Keratinocyte (primary cell): Measurements from ENCODE around the gene LSM12. TPM values are rescaled to one million over a fixed set of nuclear protein-coding genes. Genes with fewer than 3 reads are reported as not detected.
A peak's percentile ranks its signal among the peaks of the same experiment; 100 is the strongest.

Source experiments
- DNase-seq: peaks from one replicate; pipeline ENCODE4 v3.0.0-alpha.2; 2011; ENCODE audit warnings: low read depth, missing footprints, low spot score
- FAIRE-seq: peaks from 2 replicates; lab custom pipeline; 2011; peaks lifted over from hg19 to GRCh38; lab: Jason Lieb, UNC
- H2AFZ ChIP-seq: 2 replicates; pipeline ENCODE4 v1.6.0; 2012; ENCODE audit warnings: low read length, control low read depth, inconsistent platforms; ENCODE audit not compliant: control insufficient read depth
- H3K27ac ChIP-seq: 2 replicates; pipeline ENCODE4 v1.5.1; 2011; ENCODE audit warnings: low read length; ENCODE audit not compliant: control insufficient read depth, insufficient read depth
- H3K27me3 ChIP-seq: 3 replicates; pipeline ENCODE4 v1.6.0; 2011; ENCODE audit warnings: low read length; ENCODE audit not compliant: control insufficient read depth, insufficient read depth; ENCODE audit errors: extremely low read depth
- H3K36me3 ChIP-seq, 2 experiments: 2 replicates in 1 of 2; 3 replicates in 1 of 2; pipeline ENCODE4 v1.5.1; 2011; ENCODE audit warnings: low read length in 2 of 2, mild to moderate bottlenecking in 1 of 2; ENCODE audit not compliant: control insufficient read depth in 2 of 2, insufficient read depth in 2 of 2; ENCODE audit errors: extremely low read depth in 1 of 2
- H3K4me1 ChIP-seq: 3 replicates; pipeline ENCODE4 v1.5.1; 2011; ENCODE audit warnings: low read length; ENCODE audit not compliant: control insufficient read depth, insufficient read depth; ENCODE audit errors: extremely low read depth
- H3K4me2 ChIP-seq: 3 replicates; pipeline ENCODE4 v1.6.0; 2011; ENCODE audit warnings: low read depth, low read length; ENCODE audit not compliant: control insufficient read depth, insufficient read depth; ENCODE audit errors: extremely low read depth
- H3K4me3 ChIP-seq, 3 experiments: fragments of 200-600 bp in 1 of 3; sonication (generic) in 1 of 3; 2 replicates in 2 of 3; 3 replicates in 1 of 3; pipeline ENCODE4 v1.5.1; 2011 to 2016; ENCODE audit warnings: low read length in 3 of 3, mild to moderate bottlenecking in 3 of 3, control low read depth in 2 of 3, inconsistent platforms in 1 of 3, low read depth in 1 of 3, mixed read lengths in 1 of 3, mixed run types in 1 of 3, moderate library complexity in 1 of 3; ENCODE audit not compliant: control insufficient read depth in 2 of 3, insufficient read depth in 2 of 3; ENCODE audit errors: extremely low read depth in 1 of 3
- H3K79me2 ChIP-seq: 2 replicates; pipeline ENCODE4 v1.6.0; 2012; ENCODE audit warnings: low read length; ENCODE audit not compliant: control insufficient read depth, insufficient read depth
- H3K9ac ChIP-seq: 3 replicates; pipeline ENCODE4 v1.6.0; 2011; ENCODE audit warnings: low read length; ENCODE audit not compliant: control insufficient read depth, insufficient read depth; ENCODE audit errors: extremely low read depth
- H3K9me1 ChIP-seq: 3 replicates; pipeline ENCODE4 v1.6.0; 2011; ENCODE audit warnings: low read length; ENCODE audit not compliant: control insufficient read depth, insufficient read depth; ENCODE audit errors: extremely low read depth
- H3K9me3 ChIP-seq: 2 replicates; pipeline ENCODE4 v1.5.1; 2012; ENCODE audit warnings: low read depth, low read length; ENCODE audit not compliant: control insufficient read depth
- H4K20me1 ChIP-seq: 3 replicates; pipeline ENCODE4 v1.6.0; 2011; ENCODE audit warnings: low read length; ENCODE audit not compliant: control insufficient read depth, insufficient read depth; ENCODE audit errors: extremely low read depth
- CTCF ChIP-seq, 3 experiments: IDR thresholded peaks in 1 of 3; conservative IDR thresholded peaks in 1 of 3; optimal IDR thresholded peaks in 1 of 3; 2 replicates in 2 of 3; 3 replicates in 1 of 3; pipeline versions ENCODE3 to v1.5.1; 2011; ENCODE audit warnings: low read length in 3 of 3, mild to moderate bottlenecking in 3 of 3, moderate library complexity in 2 of 3, control low read depth in 1 of 3, inconsistent platforms in 1 of 3; ENCODE audit not compliant: insufficient read depth in 2 of 3; ENCODE audit errors: extremely low read depth in 1 of 3
- EZH2 ChIP-seq: IDR thresholded peaks from one replicate; pipeline ENCODE4 v1.6.1; 2012; ENCODE audit warnings: inconsistent platforms, mild to moderate bottlenecking, low read length, moderate library complexity
- dilution Hi-C: fragments of 300-500 bp; cut with MboI; formaldehyde crosslinking; loops from one replicate; pipeline ENCODE4 v1.7.0; 2020; ENCODE audit warnings: low sequenced_read_pairs; ENCODE audit not compliant: extremely low pct_ligation_motif_present
- polyA minus RNA-seq, 3 experiments: library from RNA; depleted of rRNA, polyadenylated mRNA; stranded (reverse); fragments of >200 nt; gene quantifications; 1 replicate in 1 of 3; 2 replicates in 1 of 3; 3 replicates in 1 of 3; pipeline ENCODE4 v1.2.3, GENCODE V29; 2011
- polyA plus RNA-seq, 5 experiments: library from polyadenylated mRNA; depleted of rRNA in 3 of 5; stranded (reverse) in 3 of 5; stranded (forward) in 1 of 5; unstranded in 1 of 5; fragments of >200 nt; gene quantifications; 1 replicate in 1 of 5; 2 replicates in 3 of 5; 3 replicates in 1 of 5; pipeline versions ENCODE4 v1.2.1 to v1.2.3, GENCODE V29; 2011 to 2012; ENCODE audit warnings: missing spikeins in 2 of 5, low read depth in 1 of 5, low replicate concordance in 1 of 5

Gene LSM12
- polyA plus RNA-seq (40.1 to 74.3 TPM (median 49.5 TPM) in 3 replicates), polyA minus RNA-seq (38.0 to 89.3 TPM (median 75.4 TPM) in 3 replicates)
- polyA plus RNA-seq (2011; ENCODE audit: low read depth) = 32.5 TPM
- 44.1 and 59.8 TPM in 2 replicates for polyA plus RNA-seq (2011; cell fraction: cytosol; rRNA removed)
- polyA plus RNA-seq (2011; cell fraction: nucleus; rRNA removed) = 23.5 and 23.8 TPM in 2 replicates
- 38.9 and 48.8 TPM in 2 replicates for polyA plus RNA-seq (2012; ENCODE audit: low replicate concordance)
- 68.3 TPM for polyA minus RNA-seq (2011; cell fraction: cytosol; rRNA and poly(A)+ RNA removed)
- polyA minus RNA-seq (2011; cell fraction: nucleus; rRNA and poly(A)+ RNA removed) = 11.5 and 17.5 TPM in 2 replicates

DNA sequence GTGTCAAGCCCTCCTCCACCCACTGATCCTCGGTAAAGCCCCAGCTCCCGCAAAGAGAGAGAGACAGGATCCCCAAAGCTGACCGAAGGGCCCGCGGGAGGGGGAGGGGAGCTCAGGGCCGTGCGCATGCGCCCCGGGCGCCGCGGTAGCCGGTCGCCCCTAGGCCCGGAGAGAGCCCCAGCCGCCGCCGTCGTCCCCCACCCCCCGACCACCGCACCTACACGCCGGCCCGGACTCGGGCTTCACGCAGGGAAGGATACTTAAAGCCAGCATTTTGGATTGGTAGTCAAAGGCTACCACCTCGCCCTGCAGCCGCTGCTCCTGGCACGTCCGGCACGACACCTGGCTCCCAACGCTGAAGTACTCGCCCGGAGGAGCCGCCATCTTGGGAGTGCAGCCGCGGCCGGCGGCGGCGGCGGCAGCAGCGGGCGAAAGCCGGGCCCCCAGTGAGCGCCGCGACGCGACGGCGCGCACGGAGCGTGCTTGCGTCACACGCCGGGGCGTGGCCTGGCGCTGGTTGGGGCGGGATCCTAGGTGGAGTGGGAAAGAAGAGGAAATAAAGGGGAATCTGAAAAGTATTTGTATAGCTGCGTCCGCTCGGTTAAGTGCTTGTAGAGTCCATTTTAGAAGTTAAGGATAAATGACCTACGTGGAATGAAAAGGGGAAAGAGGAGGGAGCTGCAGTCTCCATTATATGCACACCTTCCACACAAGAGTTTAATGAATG lies at the start of gene LSM12:
Gene LSM12, minus strand, starts transcription at position 468 of the 727 bp plus-strand sequence. Its CDS starts 84 bp downstream, at position 384.
- no peak for TF ChIP-seq CTCF (optimal IDR thresholded peaks at IDR 0.05 in 1 of 3, IDR thresholded peaks at IDR 0.05 in 1 of 3, conservative IDR thresholded peaks at IDR 0.05 in 1 of 3; ENCODE audit: extremely low read depth in 1 of 3, insufficient read depth in 2 of 3, low read length in 3 of 3)
- no peak for TF ChIP-seq EZH2
- peak within 1 kb of the TSS; percentile 93 to 98 (median 98) for H3K4me3 ChIP-seq
- H3K9me3 ChIP-seq = no peaks in the 10 kb centered on the region
- peak within 1 kb of the TSS; percentile 90 for H2AFZ ChIP-seq
- H3K4me1 ChIP-seq = peaks cover 13% of the 10 kb centered on the region
- no peaks in the 10 kb centered on the region for H3K9me1 ChIP-seq
- no peaks in the 10 kb centered on the region for H4K20me1 ChIP-seq
- peak within 1 kb of the TSS; percentile 91 for H3K4me2 ChIP-seq
- peak within 1 kb of the TSS; percentile 92 for H3K9ac ChIP-seq
- H3K79me2 ChIP-seq = peaks cover 48% of the 10 kb centered on the region
- no peaks in the 10 kb centered on the region for H3K27me3 ChIP-seq
- DNase-seq = peak; percentile 48
- FAIRE-seq = no peak
- dilution Hi-C loops = no loop called here
- peak within 1 kb of the TSS; percentile 90 for H3K27ac ChIP-seq
- H3K36me3 ChIP-seq = peaks cover 3 to 14% of the 10 kb centered on the region in 2 experiments

GRCh38 chr17:44115585-44116415 lies 49.3 kb upstream of the LSM12 start:
- H3K4me2 ChIP-seq = no peak overlapping the region
- H3K4me1 ChIP-seq = peaks cover 8% of the 10 kb centered on the region
- no peaks in the 10 kb centered on the region for H3K9me3 ChIP-seq
- H3K9me1 ChIP-seq = no peaks in the 10 kb centered on the region
- dilution Hi-C loops = no loop called here
- no peak for DNase-seq
- no peaks in the 10 kb centered on the region for H3K27me3 ChIP-seq
- no peak for FAIRE-seq
- TF ChIP-seq CTCF (optimal IDR thresholded peaks at IDR 0.05 in 1 of 3, IDR thresholded peaks at IDR 0.05 in 1 of 3, conservative IDR thresholded peaks at IDR 0.05 in 1 of 3; ENCODE audit: extremely low read depth in 1 of 3, insufficient read depth in 2 of 3, low read length in 3 of 3) = peak; percentile 66 to 77 (median 74)
- no peak for TF ChIP-seq EZH2
- H3K9ac ChIP-seq = no peak overlapping the region
- H3K27ac ChIP-seq = no peak overlapping the region
- no peak overlapping the region for H3K4me3 ChIP-seq
- H4K20me1 ChIP-seq = no peaks in the 10 kb centered on the region
- no peaks in the 10 kb centered on the region for H3K79me2 ChIP-seq
- no peak overlapping the region for H2AFZ ChIP-seq
- no peaks in the 10 kb centered on the region for H3K36me3 ChIP-seq
